Adrenal gland (tissue), 12 donors: ENCODE results near the gene NUDT22. TPM values are rescaled to one million over a fixed set of nuclear protein-coding genes. Genes with fewer than 3 reads are reported as not detected.

ENCODE experiments used
- DNase-seq, 7 donors: peaks; one replicate each; pipeline ENCODE4 v3.0.0-alpha.2; 2019 to 2020
- H3K27ac ChIP-seq, 5 donors: fragments of 200-600 bp; sonication (generic) in 4 of 5; 1 replicate in 3 of 5; 2 replicates in 2 of 5; pipeline versions ENCODE4 v1.5.1 to v1.8.0; 2016 to 2020; ENCODE audit warnings: mild to moderate bottlenecking in 1 of 5
- H3K27me3 ChIP-seq: fragments of 200-600 bp; 2 replicates; pipeline ENCODE4 v1.8.0; 2021
- H3K36me3 ChIP-seq, 2 donors: fragments of 200-600 bp; replicated peaks in 1 of 2; 1 replicate in 1 of 2; 2 replicates in 1 of 2; pipeline versions ENCODE4 v1.5.1 to v1.8.0; 2018 to 2022
- H3K4me1 ChIP-seq, 2 donors: fragments of 200-600 bp; replicated peaks in 1 of 2; 1 replicate in 1 of 2; 2 replicates in 1 of 2; pipeline versions ENCODE4 v1.5.1 to v1.8.0; 2018 to 2021
- H3K4me3 ChIP-seq, 4 donors: fragments of 200-600 bp; sonication (generic) in 3 of 4; one replicate each; pipeline ENCODE4 v1.5.1; 2016 to 2018
- H3K9me3 ChIP-seq, 3 donors: fragments of 200-600 bp; sonication (generic) in 1 of 3; replicated peaks in 1 of 3; 1 replicate in 2 of 3; 2 replicates in 1 of 3; pipeline versions ENCODE4 v1.5.1 to v1.8.0; 2016 to 2021
- POLR2A ChIP-seq, 2 donors: fragments of 450-650 bp; IDR thresholded peaks; one replicate each; pipeline ENCODE4 v1.6.1; 2017; ENCODE audit warnings: antibody characterized with exemption in 2 of 2, mild to moderate bottlenecking in 2 of 2, moderate library complexity in 1 of 2
- WGBS, 4 donors: extraction: QIAGEN DNeasy Blood & Tissue Kit in 2 of 4; methylation state at CpG; one replicate each; pipeline versions ENCODE4 v1.1.5 to v1.1.7; 2013 to 2017; 5-methylcytosine and 5-hydroxymethylcytosine counted together
- intact Hi-C, 2 donors: fragments of 100-400 bp; cut with DNase I; formaldehyde crosslinking; loops; one replicate each; pipeline versions ENCODE4 v1.14.1 to v1.15.0; 2022 to 2023
- polyA plus RNA-seq, 3 donors: library from polyadenylated mRNA; stranded (reverse); fragments of 200-250 nt in 2 of 3; fragments of 350-450 nt in 1 of 3; fragmentation: Illumina TruSeq in 1 of 3; extraction: RNeasy Lipid Tissue Mini Kit (QIAGEN cat#74804) in 1 of 3; gene quantifications; one replicate each; pipeline ENCODE4 v1.2.3, GENCODE V29; 2013 to 2014
- total RNA-seq, 9 donors: library from RNA; depleted of rRNA in 4 of 9; stranded (reverse); fragments of >200 nt in 4 of 9; fragments of 120-200 nt in 1 of 9; fragmentation: NEBNext Ultra II Directional in 1 of 9; extraction: Animal tissue kit (Norgen Biotek cat#: 25700) in 1 of 9; gene quantifications; one replicate each; pipeline versions ENCODE4 v1.1.0 to v1.2.4, GENCODE V29; 2013 to 2023
- TF ChIP-seq, protein P1 (sequence below), 6 experiments: fragments of 450-650 bp in 4 of 6; fragments of 200-600 bp in 2 of 6; sonication (generic) in 1 of 6; IDR thresholded peaks; 1 replicate in 5 of 6; 2 replicates in 1 of 6; pipeline versions ENCODE4 v1.5.1 to v1.8.0; 2016 to 2021; ENCODE audit warnings: antibody characterized with exemption in 6 of 6, mild to moderate bottlenecking in 2 of 6, moderate library complexity in 1 of 6
- donor health status: healthy with polysubstance abuse.
- donor health status: Bipolar disorder and iron deficiency.
- donor health status: DM: yes; HTN: yes; CAD: no.
- donor health status: DM: no; HTN: no; CAD: no.
- donor health status: DM: no; HTN: no; CAD: no.
- donor health status: DM: yes; HTN: yes; CAD: no.

The NUDT22 gene
- total and polyA plus RNA-seq, 12 donors: 19.5 to 190 (median 80.8) TPM

DNA sequence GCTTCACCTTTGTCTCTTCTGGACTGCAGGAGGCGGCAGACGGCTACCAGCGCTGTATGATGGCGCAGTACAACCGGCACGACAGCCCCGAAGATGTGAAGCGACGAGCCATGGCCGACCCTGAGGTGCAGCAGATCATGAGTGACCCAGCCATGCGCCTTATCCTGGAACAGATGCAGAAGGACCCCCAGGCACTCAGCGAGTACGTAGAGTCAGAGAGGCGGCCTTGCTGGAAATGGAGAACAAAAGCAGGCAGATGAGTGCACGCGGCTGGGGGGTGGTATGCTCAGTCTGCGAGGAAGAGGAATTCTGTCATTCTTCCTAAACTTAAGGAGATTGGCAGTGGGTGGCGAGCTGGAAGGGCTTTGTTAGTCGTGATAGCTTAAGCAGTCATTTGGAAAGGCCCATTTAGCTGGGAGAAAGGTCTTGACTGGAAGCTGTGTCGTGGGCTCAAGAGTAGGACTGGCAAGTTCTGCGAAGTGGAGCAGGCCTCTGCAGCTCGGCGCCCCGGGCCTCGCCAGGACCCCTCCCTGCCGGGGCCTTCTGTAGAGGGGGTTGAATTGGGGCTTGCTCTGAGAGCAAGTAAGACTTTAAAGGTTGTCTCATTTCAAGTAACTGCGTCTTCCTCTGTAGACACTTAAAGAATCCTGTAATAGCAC lies 22.5 kb upstream of the NUDT22 start:
- Histone ChIP-seq H3K27me3 (no peaks in the 10 kb centered on the region), H3K4me3 (no peak overlapping the region), H3K9me3 (no peaks in the 10 kb centered on the region), H3K36me3 (peaks cover 0 to 55% of the 10 kb centered on the region in 2 donors), H3K27ac (no peak overlapping the region), H3K4me1 (peaks cover 8 to 22% of the 10 kb centered on the region in 2 donors)
- intact Hi-C loops: loop anchor here in 1 of 2 donors (2.0 kb wide), 1 partner anchor 97 kb away; the partner anchor contains the start of gene CATSPERZ
- WGBS, 4 donors: 78 to 88% (median 83%) methylated on average over 23 to 27 of the region's 27 CpGs
- DNase-seq: peak in 1 of 7 donors; percentile 15
- no peak for TF ChIP-seq POLR2A (IDR thresholded peaks at IDR 0.05)
- TF ChIP-seq, protein P1, sequence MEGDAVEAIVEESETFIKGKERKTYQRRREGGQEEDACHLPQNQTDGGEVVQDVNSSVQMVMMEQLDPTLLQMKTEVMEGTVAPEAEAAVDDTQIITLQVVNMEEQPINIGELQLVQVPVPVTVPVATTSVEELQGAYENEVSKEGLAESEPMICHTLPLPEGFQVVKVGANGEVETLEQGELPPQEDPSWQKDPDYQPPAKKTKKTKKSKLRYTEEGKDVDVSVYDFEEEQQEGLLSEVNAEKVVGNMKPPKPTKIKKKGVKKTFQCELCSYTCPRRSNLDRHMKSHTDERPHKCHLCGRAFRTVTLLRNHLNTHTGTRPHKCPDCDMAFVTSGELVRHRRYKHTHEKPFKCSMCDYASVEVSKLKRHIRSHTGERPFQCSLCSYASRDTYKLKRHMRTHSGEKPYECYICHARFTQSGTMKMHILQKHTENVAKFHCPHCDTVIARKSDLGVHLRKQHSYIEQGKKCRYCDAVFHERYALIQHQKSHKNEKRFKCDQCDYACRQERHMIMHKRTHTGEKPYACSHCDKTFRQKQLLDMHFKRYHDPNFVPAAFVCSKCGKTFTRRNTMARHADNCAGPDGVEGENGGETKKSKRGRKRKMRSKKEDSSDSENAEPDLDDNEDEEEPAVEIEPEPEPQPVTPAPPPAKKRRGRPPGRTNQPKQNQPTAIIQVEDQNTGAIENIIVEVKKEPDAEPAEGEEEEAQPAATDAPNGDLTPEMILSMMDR (IDR thresholded peaks at IDR 0.05): no peak

DNA sequence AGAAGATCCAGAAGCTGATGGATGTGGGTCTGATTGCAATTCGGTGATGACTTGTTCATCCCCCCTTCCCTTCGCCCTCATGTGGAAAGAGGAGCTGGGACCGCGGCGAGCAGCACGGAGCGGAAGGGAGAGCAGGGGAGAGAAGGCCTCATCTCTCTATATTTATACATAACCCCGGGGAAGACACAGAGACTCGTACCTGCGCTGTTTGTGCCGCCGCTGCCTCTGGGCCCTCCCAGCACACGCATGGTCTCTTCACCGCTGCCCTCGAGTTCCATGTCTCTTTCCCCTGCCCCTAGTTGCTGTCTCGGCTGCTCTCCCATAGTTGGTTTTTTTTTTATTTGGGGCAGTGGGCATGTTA lies 22.0 kb upstream of the NUDT22 start:
- WGBS, 4 donors: 70 to 75% (median 74%) methylated on average over 16 of the region's 16 CpGs
- Histone ChIP-seq H3K27ac (peak overlapping the region in 2 of 5 donors; percentile 16 to 29), H3K9me3 (no peaks in the 10 kb centered on the region), H3K27me3 (no peaks in the 10 kb centered on the region), H3K36me3 (peaks cover 0 to 50% of the 10 kb centered on the region in 2 donors), H3K4me1 (peaks cover 8 to 24% of the 10 kb centered on the region in 2 donors), H3K4me3 (no peak overlapping the region)
- no peak for DNase-seq
- TF ChIP-seq, protein P1 (IDR thresholded peaks at IDR 0.05): no peak
- no peak for TF ChIP-seq POLR2A (IDR thresholded peaks at IDR 0.05)
- intact Hi-C loops: loop anchor here in 1 of 2 donors (2.0 kb wide), 1 partner anchor 97 kb away; the partner anchor contains the start of gene CATSPERZ

DNA sequence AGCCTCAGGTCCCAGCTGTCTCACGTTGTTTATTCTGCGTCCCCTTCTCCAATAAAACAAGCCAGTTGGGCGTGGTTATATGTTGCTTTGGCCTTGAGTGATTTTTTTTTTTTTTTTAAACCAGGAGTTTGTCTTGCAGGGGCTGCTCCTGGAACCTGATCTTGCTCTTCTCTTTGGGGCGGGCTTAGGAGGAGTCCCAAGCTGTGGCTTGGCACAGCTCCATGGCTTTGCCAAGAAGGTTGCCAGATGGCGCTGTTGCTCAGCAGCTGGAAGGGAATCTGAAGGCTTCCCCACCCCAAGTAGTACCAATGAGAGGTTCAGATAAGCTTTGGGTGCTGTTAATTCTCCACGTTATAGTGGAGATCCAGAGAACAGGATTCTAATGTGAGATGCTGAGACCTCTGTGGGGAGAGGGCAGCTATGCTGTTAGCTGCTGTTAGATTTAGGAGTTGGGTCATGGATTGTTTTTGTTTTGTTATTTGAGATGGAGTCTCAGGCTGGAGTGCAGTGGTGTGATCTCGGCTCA lies 21.5 kb upstream of the NUDT22 start:
- H3K9me3 ChIP-seq: no peaks in the 10 kb centered on the region
- no peak overlapping the region for H3K4me3 ChIP-seq
- TF ChIP-seq, protein P1 (IDR thresholded peaks at IDR 0.05): peak; percentile 38 to 83 (median 78)
- no peak for TF ChIP-seq POLR2A (IDR thresholded peaks at IDR 0.05)
- peaks cover 0 to 46% of the 10 kb centered on the region in 2 donors for H3K36me3 ChIP-seq
- peak overlapping the region in 3 of 5 donors; percentile 16 to 29 (median 21) for H3K27ac ChIP-seq
- peaks cover 8 to 24% of the 10 kb centered on the region in 2 donors for H3K4me1 ChIP-seq
- intact Hi-C loops: loop anchor here in 1 of 2 donors (2.0 kb wide), 1 partner anchor 96 kb away; the partner anchor contains the start of gene CATSPERZ
- H3K27me3 ChIP-seq: no peaks in the 10 kb centered on the region
- peak; percentile 89 to 96 (median 93) for DNase-seq
- WGBS, 4 donors: 16 to 27% (median 20%) methylated on average over 6 to 7 of the region's 7 CpGs

DNA sequence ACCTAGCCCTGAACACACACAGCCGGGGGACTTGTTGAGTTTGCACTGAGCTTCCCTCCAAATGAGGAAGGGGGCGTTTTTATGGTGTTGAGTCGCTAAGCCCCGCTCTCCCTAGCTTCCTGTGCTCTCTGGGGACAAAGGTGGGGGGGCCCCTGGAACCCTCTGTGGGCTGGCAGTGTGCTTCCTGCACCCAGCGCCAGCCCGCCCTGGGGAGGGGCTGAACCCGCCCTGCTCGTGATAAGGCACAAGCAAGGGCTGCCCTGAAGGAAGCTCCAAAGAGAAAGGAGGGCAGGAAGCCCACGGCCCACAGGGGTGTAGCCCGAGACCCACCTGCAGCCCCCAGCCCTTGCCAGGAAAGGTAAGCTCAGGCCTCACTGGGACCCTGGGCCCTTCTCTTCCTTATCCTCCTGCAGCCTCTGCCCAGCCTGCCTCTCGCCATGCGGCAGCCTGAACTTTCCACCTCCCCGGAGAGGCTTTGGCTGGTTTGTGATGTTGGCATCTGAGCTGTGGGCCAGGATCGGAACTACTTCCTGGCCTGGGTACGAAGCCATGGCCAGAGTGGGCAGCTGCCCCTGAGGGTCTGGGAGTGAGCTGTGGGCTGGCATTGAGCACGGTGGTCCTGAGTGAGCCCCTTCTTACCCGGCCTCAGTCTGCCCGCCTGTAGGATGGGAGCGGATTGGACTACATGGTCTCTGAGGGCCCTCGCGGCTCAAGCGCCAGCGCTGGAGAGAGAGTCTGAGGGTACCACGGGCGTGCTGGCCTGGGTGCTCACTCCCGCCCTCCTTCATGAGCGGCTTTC lies 19.4 kb upstream of the NUDT22 start, which contains the start of gene FERMT3:
FERMT3 (plus strand) TSS at position 265 of the 799 bp plus-strand sequence. CDS start 644 bp downstream, outside the sequence.
- H3K27ac ChIP-seq: peak within 1 kb of the TSS in 4 of 5 donors; percentile 67 to 88 (median 80)
- intact Hi-C loops: loop anchor here in 1 of 2 donors (5.0 kb wide), 1 partner anchor 91 kb away; no protein-coding TSS in a partner anchor
- peaks cover 0 to 26% of the 10 kb centered on the region in 2 donors for H3K36me3 ChIP-seq

More for the DNA sequence above, 19.4 kb upstream of the NUDT22 start, which contains the start of gene FERMT3:
- Histone ChIP-seq H3K4me1 (peaks cover 8 to 24% of the 10 kb centered on the region in 2 donors), H3K27me3 (no peaks in the 10 kb centered on the region), H3K9me3 (no peaks in the 10 kb centered on the region), H3K4me3 (peak within 1 kb of the TSS in 1 of 4 donors; percentile 48)
- DNase-seq: peak in 4 of 7 donors; percentile 59 to 74 (median 67)
- TF ChIP-seq, protein P1 (IDR thresholded peaks at IDR 0.05): no peak
- TF ChIP-seq POLR2A (IDR thresholded peaks at IDR 0.05): peak in 1 of 2 donors; percentile 12
- 63 to 77% (median 68%) methylated on average over 14 to 27 of the region's 27 CpGs for WGBS, 4 donors
